Astrocyte of the spinal cord (primary cell): ENCODE measurements around the gene MYLK4.
A peak's percentile ranks its signal among the peaks of the same experiment; 100 is the strongest.

ENCODE experiments used
- DNase-seq: peaks from one replicate; pipeline ENCODE4 v3.0.0; 2011; ENCODE audit warnings: low read depth, low spot score
- H3K4me3 ChIP-seq: 2 replicates; pipeline ENCODE4 v1.5.1; 2011; ENCODE audit warnings: low read depth, mild to moderate bottlenecking, low read length, moderate library complexity
- in situ Hi-C: cut with HindIII; loops from 2 replicates; pipeline ENCODE4 v1.10.0; 2017; ENCODE audit warnings: low sequenced_read_pairs
- TF ChIP-seq, protein P1 (sequence below): IDR thresholded peaks from 2 replicates; pipeline ENCODE4 v1.5.1; 2012; ENCODE audit warnings: low read depth, mild to moderate bottlenecking, low read length, inconsistent platforms

MYLK4 gene

DNA sequence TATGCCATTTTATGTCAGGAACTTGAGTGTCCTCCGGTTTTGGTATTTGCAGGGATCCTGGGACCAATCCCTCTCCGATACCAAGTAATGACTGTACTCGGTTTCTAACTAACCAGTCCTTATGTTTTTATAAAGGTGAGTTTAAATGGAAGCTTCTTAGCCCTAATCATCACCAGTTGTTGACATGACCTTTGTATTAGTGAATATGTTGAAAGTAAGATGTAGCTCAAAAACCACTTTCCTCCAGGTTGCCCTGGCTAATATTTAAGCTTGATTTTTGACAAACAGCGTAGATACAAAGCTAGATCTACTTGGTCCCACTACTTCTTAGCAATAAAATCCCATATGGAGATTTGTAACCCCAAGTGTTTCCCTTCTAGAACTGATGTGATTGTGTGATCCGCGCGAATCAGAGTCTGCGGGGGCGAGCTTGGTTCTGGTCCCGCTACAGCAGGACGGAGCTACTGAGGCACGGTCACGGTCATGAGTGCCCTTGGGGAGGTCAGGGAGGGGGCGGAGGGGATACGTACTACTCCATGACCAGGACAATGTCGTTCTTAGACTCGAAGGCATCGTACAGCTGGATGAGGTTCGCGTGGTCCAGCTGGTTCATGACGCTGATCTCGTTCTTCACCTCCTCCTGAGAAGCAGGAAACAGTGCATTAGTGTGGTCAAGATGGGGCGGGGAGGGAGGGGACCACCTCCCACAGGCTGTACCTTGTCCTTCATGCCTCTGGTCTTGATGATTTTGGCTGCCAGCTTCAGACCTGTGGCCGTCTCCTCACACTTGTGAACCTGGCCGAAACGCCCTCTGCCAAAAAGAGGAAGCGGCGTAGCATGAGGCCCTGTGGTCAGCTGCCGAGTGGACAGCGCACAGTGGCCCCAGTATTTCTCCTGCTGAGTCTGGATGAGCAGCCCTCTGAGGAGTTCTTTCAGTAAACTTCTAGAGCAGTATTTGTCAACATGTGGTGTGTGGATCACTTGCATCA lies 65.7 kb downstream of the MYLK4 start:
- in situ Hi-C loops, result no loop called here
- no peak overlapping the region for H3K4me3 ChIP-seq
- DNase-seq, result no peak
- TF ChIP-seq, protein P1, sequence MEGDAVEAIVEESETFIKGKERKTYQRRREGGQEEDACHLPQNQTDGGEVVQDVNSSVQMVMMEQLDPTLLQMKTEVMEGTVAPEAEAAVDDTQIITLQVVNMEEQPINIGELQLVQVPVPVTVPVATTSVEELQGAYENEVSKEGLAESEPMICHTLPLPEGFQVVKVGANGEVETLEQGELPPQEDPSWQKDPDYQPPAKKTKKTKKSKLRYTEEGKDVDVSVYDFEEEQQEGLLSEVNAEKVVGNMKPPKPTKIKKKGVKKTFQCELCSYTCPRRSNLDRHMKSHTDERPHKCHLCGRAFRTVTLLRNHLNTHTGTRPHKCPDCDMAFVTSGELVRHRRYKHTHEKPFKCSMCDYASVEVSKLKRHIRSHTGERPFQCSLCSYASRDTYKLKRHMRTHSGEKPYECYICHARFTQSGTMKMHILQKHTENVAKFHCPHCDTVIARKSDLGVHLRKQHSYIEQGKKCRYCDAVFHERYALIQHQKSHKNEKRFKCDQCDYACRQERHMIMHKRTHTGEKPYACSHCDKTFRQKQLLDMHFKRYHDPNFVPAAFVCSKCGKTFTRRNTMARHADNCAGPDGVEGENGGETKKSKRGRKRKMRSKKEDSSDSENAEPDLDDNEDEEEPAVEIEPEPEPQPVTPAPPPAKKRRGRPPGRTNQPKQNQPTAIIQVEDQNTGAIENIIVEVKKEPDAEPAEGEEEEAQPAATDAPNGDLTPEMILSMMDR, result no peak

DNA sequence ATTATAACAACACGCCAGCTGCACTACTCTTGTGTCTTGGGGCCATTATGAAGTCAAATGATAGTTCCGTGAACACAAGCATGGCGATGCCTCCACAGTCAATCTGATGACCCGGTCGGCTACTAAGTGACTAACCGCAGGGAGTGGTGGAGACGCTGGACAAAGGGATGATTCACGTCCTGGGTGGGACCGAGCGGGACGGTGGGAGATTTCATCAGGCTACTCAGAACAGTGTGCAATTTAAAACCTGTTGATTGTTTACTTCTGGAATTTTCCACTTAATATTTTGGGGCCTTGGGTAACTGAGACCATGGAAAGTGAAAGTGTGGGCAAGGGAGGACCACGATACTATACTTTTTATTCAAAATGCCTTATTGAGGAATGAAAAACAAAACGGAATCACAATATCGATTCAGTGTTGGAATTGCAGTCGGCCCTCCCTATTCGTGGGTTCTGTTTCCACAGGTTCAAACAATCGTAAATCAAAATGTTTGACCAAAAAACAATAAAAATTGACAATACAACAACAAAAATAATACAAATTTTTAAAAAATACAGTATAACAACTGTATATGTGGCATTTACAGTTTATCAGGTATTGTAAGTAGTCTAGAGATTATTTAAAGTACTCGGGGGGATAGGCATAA lies 66.5 kb downstream of the MYLK4 start:
- H3K4me3 ChIP-seq, result no peak overlapping the region
- DNase-seq, result peak; percentile 66
- TF ChIP-seq, protein P1, result no peak
- in situ Hi-C loops, result no loop called here

DNA sequence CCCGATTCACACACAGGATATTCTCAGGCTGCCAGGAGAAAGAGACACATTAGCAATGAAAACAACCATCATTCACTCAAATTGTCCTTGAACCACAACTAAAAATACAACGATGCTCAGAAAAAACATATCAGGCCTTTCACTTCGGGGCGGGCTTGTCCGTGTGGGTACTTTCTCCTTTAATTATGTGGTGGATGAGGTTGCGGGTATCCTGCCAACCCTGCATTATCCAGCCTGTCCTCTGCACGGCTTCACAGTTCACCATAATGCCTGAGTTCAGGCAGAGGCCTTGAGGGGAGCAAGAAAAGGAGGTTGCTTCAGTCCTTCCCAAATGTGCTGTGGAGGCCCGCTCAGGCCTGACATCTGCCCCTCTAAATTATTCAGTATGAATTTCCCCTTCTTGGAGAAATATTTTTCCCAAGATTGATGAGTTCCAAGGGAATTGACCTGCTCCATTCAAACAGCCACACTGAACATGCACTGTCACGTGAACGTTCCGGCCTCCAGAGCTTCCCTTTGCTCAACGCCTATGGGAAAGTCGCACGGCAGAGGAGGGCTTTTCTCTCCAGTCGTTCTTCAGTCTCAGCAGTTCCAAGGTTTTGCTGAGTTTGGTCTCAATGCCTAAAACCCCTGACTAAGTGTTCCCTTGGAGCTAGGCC lies 70.3 kb downstream of the MYLK4 start:
- in situ Hi-C loops, result no loop called here
- TF ChIP-seq, protein P1, result no peak
- no peak for DNase-seq
- H3K4me3 ChIP-seq, result no peak overlapping the region

DNA sequence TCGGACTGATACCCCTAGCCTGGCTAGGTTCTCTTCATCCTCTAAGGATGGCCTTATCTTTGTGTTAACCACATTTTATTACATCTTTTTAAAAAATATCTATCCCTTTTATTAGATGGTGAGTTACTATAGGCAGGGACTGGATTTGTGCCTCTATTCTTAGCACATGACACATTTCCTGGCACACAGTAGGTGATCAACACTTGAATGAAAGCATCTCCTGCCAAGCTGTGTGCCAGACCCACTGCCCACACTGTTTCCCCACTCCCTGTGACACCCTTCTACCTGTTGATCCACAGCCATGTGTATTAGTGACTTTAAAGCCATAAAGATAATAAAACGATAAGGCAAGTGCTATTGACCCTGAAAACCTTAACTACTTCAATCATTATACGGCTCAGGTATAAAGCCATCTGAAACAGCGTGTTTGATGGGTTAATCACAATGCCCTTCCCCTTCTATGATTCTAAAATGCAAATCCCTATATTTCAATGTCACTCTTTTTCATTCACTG lies 73.6 kb downstream of the MYLK4 start:
- no peak for DNase-seq
- TF ChIP-seq, protein P1, result no peak
- no peak overlapping the region for H3K4me3 ChIP-seq
- in situ Hi-C loops, result no loop called here

DNA sequence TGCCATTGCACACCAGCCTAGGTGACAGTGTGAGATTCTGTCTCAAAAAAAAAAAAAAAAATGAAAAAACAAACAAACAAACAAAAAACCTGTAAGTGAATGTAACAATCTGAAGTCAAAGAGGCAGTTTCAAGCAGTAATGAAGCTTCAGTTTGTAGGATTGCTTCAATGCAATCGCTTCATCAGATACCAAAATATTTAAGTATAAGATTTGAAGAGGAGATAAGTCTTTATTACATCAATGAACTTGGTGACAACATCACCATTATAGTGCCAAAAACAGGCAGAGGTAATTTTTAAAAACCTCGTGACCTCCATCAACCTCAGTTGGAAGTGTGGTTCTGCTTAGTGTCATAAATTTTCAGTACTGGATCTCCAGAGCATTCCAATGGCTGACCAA lies 74.7 kb downstream of the MYLK4 start:
- DNase-seq, result no peak
- in situ Hi-C loops, result no loop called here
- TF ChIP-seq, protein P1, result no peak
- no peak overlapping the region for H3K4me3 ChIP-seq

DNA sequence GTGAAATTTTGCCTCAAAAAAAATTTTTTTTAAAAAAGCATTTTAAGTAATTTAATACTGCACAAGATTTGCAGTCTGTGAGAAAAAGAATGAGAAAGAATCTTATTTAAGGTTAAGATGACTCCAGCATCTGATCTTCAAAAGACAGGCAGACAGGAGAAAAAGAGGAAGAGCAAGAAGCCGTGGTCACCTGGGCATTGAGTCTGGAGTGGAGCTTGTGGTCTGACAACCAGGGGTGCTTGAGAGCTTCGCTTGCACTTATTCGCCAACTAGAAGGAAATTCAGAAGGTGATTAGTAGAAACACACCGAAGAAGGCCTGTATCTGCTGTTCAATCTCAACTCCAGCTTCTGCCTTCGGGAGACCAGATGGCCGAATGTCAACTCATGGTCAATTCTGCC lies 75.9 kb downstream of the MYLK4 start:
- H3K4me3 ChIP-seq, result no peak overlapping the region
- DNase-seq, result no peak
- in situ Hi-C loops, result no loop called here
- TF ChIP-seq, protein P1, result no peak
